Measurements from ENCODE around the gene BSCL2. TPM values are rescaled to one million over a fixed set of nuclear protein-coding genes. Genes with fewer than 3 reads are reported as not detected.
A peak's percentile ranks its signal among the peaks of the same experiment; 100 is the strongest.

BSCL2 gene
- total and polyA plus RNA-seq, 4 donors = 15.1 to 40.0 (median 28.7) TPM

GRCh38 chr11:62708392-62708791 lies 1.2 kb upstream of the BSCL2 start:
- Histone ChIP-seq H3K9ac (ENCODE audit: low read depth in 1 of 2, low read length in 2 of 2) (no peak overlapping the region), H3K36me3 (ENCODE audit: control insufficient read depth in 4 of 4, insufficient read depth in 3 of 4, low read depth in 1 of 4, low read length in 3 of 4) (peaks cover 0 to 4% (median 1%) of the 10 kb centered on the region in 4 donors), H3K4me3 (ENCODE audit: low read depth in 1 of 3, low read length in 3 of 3) (peak overlapping the region in 1 of 3 donors; percentile 56), H3K27me3 (ENCODE audit: control insufficient read depth in 4 of 4, insufficient read depth in 4 of 4, low read length in 3 of 4) (no peaks in the 10 kb centered on the region), H3K27ac (ENCODE audit: low read depth in 1 of 2, low read length in 2 of 2) (no peak overlapping the region), H3K9me3 (ENCODE audit: control insufficient read depth in 4 of 4, low read length in 3 of 4) (no peaks in the 10 kb centered on the region), H3K4me1 (ENCODE audit: control insufficient read depth in 4 of 4, insufficient read depth in 4 of 4, low read length in 3 of 4) (peaks cover 17 to 58% (median 47%) of the 10 kb centered on the region in 4 donors)
- 89% methylated on average over 5 of the region's 5 CpGs for WGBS
- peak; percentile 47 for DNase-seq (ENCODE audit: low spot score)
- TF ChIP-seq, protein P1, sequence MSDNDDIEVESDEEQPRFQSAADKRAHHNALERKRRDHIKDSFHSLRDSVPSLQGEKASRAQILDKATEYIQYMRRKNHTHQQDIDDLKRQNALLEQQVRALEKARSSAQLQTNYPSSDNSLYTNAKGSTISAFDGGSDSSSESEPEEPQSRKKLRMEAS (IDR thresholded peaks at IDR 0.05) = no peak
- TF ChIP-seq TAF1 (conservative IDR thresholded peaks at IDR 0.05) (no peak), EGR1 (IDR thresholded peaks at IDR 0.05; ENCODE audit: low read depth in 2 of 2) (no peak), SP1 (IDR thresholded peaks at IDR 0.05) (no peak), FOXA1 (IDR thresholded peaks at IDR 0.05) (no peak), ATF3 (IDR thresholded peaks at IDR 0.05) (no peak), GABPA (IDR thresholded peaks at IDR 0.05 in 1 of 2, conservative IDR thresholded peaks at IDR 0.05 in 1 of 2) (no peak), HNF4G (IDR thresholded peaks at IDR 0.05) (no peak)
- TF ChIP-seq, protein P2, sequence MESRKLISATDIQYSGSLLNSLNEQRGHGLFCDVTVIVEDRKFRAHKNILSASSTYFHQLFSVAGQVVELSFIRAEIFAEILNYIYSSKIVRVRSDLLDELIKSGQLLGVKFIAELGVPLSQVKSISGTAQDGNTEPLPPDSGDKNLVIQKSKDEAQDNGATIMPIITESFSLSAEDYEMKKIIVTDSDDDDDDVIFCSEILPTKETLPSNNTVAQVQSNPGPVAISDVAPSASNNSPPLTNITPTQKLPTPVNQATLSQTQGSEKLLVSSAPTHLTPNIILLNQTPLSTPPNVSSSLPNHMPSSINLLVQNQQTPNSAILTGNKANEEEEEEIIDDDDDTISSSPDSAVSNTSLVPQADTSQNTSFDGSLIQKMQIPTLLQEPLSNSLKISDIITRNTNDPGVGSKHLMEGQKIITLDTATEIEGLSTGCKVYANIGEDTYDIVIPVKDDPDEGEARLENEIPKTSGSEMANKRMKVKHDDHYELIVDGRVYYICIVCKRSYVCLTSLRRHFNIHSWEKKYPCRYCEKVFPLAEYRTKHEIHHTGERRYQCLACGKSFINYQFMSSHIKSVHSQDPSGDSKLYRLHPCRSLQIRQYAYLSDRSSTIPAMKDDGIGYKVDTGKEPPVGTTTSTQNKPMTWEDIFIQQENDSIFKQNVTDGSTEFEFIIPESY (IDR thresholded peaks at IDR 0.05) = no peak

GRCh38 chr11:62706850-62707247 lies 375 bp downstream of the BSCL2 start:
- DNase-seq (ENCODE audit: low spot score) = no peak
- H3K27ac ChIP-seq (ENCODE audit: low read depth in 1 of 2, low read length in 2 of 2) = peak overlapping the region; percentile 79 to 80
- peaks cover 0 to 4% (median 1%) of the 10 kb centered on the region in 4 donors for H3K36me3 ChIP-seq (ENCODE audit: control insufficient read depth in 4 of 4, insufficient read depth in 3 of 4, low read depth in 1 of 4, low read length in 3 of 4)
- peak overlapping the region; percentile 37 to 50 for H3K9ac ChIP-seq (ENCODE audit: low read depth in 1 of 2, low read length in 2 of 2)
- H3K4me1 ChIP-seq (ENCODE audit: control insufficient read depth in 4 of 4, insufficient read depth in 4 of 4, low read length in 3 of 4) = peaks cover 14 to 44% (median 35%) of the 10 kb centered on the region in 4 donors
- no peak for TF ChIP-seq HNF4A (conservative IDR thresholded peaks at IDR 0.05)
- H3K9me3 ChIP-seq (ENCODE audit: control insufficient read depth in 4 of 4, low read length in 3 of 4) = no peaks in the 10 kb centered on the region
- 82% methylated on average over 8 of the region's 8 CpGs for WGBS
- no peaks in the 10 kb centered on the region for H3K27me3 ChIP-seq (ENCODE audit: control insufficient read depth in 4 of 4, insufficient read depth in 4 of 4, low read length in 3 of 4)
- peak overlapping the region; percentile 66 to 77 (median 72) for H3K4me3 ChIP-seq (ENCODE audit: low read depth in 1 of 3, low read length in 3 of 3)

DNA sequence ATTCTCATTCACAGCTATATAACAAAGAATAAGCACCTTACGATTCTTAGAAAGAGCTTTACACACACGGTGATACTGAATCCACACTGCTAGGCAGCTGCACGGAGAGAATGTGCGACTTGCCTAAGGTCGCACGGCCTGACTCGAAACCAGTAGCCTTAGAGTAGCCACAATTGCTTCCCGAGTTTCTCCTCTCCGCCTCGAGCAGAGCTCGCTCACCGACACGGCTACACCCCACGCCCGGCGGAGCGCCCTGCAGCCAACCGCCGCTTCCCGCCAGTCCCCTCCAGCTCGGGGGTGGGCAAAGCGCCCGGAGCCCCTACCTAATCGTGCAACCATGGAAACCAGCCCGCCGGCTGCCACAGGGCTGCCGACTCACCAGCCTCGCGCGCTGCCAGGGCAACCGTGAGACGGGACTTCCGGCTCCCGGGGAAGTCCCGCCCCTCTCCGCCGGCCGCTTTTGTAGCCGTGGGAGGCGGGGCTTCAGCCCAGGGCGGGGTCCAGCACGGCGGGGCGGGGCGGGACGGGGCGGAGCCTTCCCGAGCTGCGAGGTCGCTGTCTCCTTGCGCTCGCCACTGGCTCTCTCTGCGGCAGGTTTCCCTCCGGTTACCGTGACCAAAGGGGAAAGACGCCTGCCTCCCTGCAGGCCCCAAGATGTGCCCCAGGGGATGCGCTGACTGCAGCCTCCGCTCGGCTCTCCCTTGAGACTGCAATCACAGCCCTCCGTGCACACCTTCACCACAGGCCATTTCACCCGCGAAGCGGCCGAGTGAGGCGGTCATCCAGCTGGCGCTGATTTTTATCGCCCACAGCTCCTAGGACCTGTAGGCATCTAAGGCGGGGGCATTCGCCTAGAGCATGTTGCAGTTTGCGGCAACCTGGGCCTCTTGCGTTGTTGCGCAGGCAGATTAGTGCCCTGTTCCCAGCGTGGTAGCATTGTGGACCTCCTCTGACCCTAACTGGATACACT lies 1.1 kb downstream of the BSCL2 start:
- Histone ChIP-seq H3K27me3 (ENCODE audit: control insufficient read depth in 4 of 4, insufficient read depth in 4 of 4, low read length in 3 of 4) (no peaks in the 10 kb centered on the region), H3K4me1 (ENCODE audit: control insufficient read depth in 4 of 4, insufficient read depth in 4 of 4, low read length in 3 of 4) (peaks cover 12 to 41% (median 34%) of the 10 kb centered on the region in 4 donors), H3K9me3 (ENCODE audit: control insufficient read depth in 4 of 4, low read length in 3 of 4) (no peaks in the 10 kb centered on the region), H3K36me3 (ENCODE audit: control insufficient read depth in 4 of 4, insufficient read depth in 3 of 4, low read depth in 1 of 4, low read length in 3 of 4) (peaks cover 0 to 3% (median 1%) of the 10 kb centered on the region in 4 donors), H3K4me3 (ENCODE audit: low read depth in 1 of 3, low read length in 3 of 3) (peak overlapping the region; percentile 66 to 85 (median 83)), H3K9ac (ENCODE audit: low read depth in 1 of 2, low read length in 2 of 2) (peak overlapping the region; percentile 27 to 52), H3K27ac (ENCODE audit: low read depth in 1 of 2, low read length in 2 of 2) (peak overlapping the region; percentile 79 to 80)
- DNase-seq (ENCODE audit: low spot score) = peak; percentile 98
- WGBS = 5% methylated on average over 73 of the region's 73 CpGs
- TF ChIP-seq, protein P3, sequence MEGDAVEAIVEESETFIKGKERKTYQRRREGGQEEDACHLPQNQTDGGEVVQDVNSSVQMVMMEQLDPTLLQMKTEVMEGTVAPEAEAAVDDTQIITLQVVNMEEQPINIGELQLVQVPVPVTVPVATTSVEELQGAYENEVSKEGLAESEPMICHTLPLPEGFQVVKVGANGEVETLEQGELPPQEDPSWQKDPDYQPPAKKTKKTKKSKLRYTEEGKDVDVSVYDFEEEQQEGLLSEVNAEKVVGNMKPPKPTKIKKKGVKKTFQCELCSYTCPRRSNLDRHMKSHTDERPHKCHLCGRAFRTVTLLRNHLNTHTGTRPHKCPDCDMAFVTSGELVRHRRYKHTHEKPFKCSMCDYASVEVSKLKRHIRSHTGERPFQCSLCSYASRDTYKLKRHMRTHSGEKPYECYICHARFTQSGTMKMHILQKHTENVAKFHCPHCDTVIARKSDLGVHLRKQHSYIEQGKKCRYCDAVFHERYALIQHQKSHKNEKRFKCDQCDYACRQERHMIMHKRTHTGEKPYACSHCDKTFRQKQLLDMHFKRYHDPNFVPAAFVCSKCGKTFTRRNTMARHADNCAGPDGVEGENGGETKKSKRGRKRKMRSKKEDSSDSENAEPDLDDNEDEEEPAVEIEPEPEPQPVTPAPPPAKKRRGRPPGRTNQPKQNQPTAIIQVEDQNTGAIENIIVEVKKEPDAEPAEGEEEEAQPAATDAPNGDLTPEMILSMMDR (IDR thresholded peaks at IDR 0.05; ENCODE audit: low read depth, low read length, missing input control) = no peak
- TF ChIP-seq RAD21 (IDR thresholded peaks at IDR 0.05) (peak in 1 of 2 donors; percentile 9), RXRA (IDR thresholded peaks at IDR 0.05) (no peak), TAF1 (conservative IDR thresholded peaks at IDR 0.05) (no peak), GABPA (IDR thresholded peaks at IDR 0.05 in 1 of 2, conservative IDR thresholded peaks at IDR 0.05 in 1 of 2) (peak; percentile 50 to 88), EGR1 (IDR thresholded peaks at IDR 0.05; ENCODE audit: low read depth in 2 of 2) (no peak), HNF4G (IDR thresholded peaks at IDR 0.05) (no peak), YY1 (IDR thresholded peaks at IDR 0.05) (peak; percentile 66), ATF3 (IDR thresholded peaks at IDR 0.05) (no peak), FOXA2 (IDR thresholded peaks at IDR 0.05) (no peak), JUND (IDR thresholded peaks at IDR 0.05) (no peak)
- TF ChIP-seq, protein P4, sequence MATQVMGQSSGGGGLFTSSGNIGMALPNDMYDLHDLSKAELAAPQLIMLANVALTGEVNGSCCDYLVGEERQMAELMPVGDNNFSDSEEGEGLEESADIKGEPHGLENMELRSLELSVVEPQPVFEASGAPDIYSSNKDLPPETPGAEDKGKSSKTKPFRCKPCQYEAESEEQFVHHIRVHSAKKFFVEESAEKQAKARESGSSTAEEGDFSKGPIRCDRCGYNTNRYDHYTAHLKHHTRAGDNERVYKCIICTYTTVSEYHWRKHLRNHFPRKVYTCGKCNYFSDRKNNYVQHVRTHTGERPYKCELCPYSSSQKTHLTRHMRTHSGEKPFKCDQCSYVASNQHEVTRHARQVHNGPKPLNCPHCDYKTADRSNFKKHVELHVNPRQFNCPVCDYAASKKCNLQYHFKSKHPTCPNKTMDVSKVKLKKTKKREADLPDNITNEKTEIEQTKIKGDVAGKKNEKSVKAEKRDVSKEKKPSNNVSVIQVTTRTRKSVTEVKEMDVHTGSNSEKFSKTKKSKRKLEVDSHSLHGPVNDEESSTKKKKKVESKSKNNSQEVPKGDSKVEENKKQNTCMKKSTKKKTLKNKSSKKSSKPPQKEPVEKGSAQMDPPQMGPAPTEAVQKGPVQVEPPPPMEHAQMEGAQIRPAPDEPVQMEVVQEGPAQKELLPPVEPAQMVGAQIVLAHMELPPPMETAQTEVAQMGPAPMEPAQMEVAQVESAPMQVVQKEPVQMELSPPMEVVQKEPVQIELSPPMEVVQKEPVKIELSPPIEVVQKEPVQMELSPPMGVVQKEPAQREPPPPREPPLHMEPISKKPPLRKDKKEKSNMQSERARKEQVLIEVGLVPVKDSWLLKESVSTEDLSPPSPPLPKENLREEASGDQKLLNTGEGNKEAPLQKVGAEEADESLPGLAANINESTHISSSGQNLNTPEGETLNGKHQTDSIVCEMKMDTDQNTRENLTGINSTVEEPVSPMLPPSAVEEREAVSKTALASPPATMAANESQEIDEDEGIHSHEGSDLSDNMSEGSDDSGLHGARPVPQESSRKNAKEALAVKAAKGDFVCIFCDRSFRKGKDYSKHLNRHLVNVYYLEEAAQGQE (IDR thresholded peaks at IDR 0.05) = peak; percentile 12
- TF ChIP-seq, protein P1 (IDR thresholded peaks at IDR 0.05) = no peak

Measured in liver (tissue), 9 donors.